Glutamatergic neuron (in vitro differentiated cells): ENCODE data around the gene NRG3. TPM values are rescaled to one million over a fixed set of nuclear protein-coding genes. Genes with fewer than 3 reads are reported as not detected.

ENCODE experiments used
- DNase-seq: peaks from one replicate; pipeline ENCODE4 v3.0.0; 2022
- H3K27ac Mint-ChIP-seq: one replicate; pipeline ENCODE4 v1.8.0; 2020; ENCODE audit warnings: mild to moderate bottlenecking, mixed read lengths, inconsistent platforms; ENCODE audit not compliant: unreplicated experiment
- H3K27me3 Mint-ChIP-seq: one replicate; pipeline ENCODE4 v1.8.0; 2020; ENCODE audit warnings: mild to moderate bottlenecking, moderate library complexity, mixed read lengths, inconsistent platforms; ENCODE audit not compliant: unreplicated experiment
- H3K36me3 Mint-ChIP-seq: one replicate; pipeline ENCODE4 v1.8.0; 2020; ENCODE audit warnings: mild to moderate bottlenecking, mixed read lengths, inconsistent platforms; ENCODE audit not compliant: unreplicated experiment
- H3K4me1 Mint-ChIP-seq: one replicate; pipeline ENCODE4 v1.8.0; 2020; ENCODE audit warnings: mild to moderate bottlenecking, low read depth, mixed read lengths, inconsistent platforms; ENCODE audit not compliant: unreplicated experiment
- H3K4me3 Mint-ChIP-seq: one replicate; pipeline ENCODE4 v1.8.0; 2020; ENCODE audit warnings: mild to moderate bottlenecking, mixed read lengths, inconsistent platforms; ENCODE audit not compliant: unreplicated experiment
- H3K9me3 Mint-ChIP-seq: one replicate; pipeline ENCODE4 v1.8.0; 2020; ENCODE audit warnings: mild to moderate bottlenecking, moderate library complexity, mixed read lengths, inconsistent platforms; ENCODE audit not compliant: unreplicated experiment
- total RNA-seq: library from RNA; stranded (reverse); fragmentation: NEBNext Ultra II Directional; extraction: Animal tissue kit (Norgen Biotek cat#: 25700); gene quantifications from one replicate; pipeline ENCODE4 v1.2.1, GENCODE V29; 2021; ENCODE audit not compliant: unreplicated experiment
- TF ChIP-seq, protein P1 (sequence below): fragments of 200-600 bp; sonication (generic); IDR thresholded peaks from one replicate; pipeline ENCODE4 v1.5.0; 2021; ENCODE audit not compliant: partially characterized antibody, unreplicated experiment

The NRG3 gene
- total RNA-seq, 1 donor from 2014 or later: 3.2 TPM

DNA sequence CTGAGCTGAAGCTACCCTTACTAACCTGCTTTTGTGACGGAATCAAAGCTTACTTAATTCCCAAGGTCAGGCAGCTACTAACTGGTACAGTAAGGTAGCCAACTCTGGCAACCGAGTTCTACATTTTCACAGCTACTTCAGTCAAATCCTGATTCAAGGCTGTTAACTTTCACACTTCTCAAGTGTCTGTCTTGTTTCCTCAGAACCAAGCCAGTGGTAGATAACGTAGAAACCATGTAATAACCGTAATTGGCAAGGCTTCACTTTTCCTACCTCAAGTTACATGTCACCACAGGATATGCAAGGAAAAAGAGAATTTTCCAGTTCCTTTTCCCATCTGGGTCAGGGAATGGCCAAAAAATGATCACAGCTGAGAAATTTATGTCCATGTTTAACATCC lies 746.7 kb downstream of the NRG3 start:
- Mint-ChIP-seq H3K4me3 (no peak overlapping the region), H3K4me1 (peaks cover 25% of the 10 kb centered on the region), H3K27ac (no peak overlapping the region), H3K36me3 (no peaks in the 10 kb centered on the region), H3K9me3 (peaks cover 6% of the 10 kb centered on the region), H3K27me3 (no peaks in the 10 kb centered on the region)
- no peak for DNase-seq
- TF ChIP-seq, protein P1, sequence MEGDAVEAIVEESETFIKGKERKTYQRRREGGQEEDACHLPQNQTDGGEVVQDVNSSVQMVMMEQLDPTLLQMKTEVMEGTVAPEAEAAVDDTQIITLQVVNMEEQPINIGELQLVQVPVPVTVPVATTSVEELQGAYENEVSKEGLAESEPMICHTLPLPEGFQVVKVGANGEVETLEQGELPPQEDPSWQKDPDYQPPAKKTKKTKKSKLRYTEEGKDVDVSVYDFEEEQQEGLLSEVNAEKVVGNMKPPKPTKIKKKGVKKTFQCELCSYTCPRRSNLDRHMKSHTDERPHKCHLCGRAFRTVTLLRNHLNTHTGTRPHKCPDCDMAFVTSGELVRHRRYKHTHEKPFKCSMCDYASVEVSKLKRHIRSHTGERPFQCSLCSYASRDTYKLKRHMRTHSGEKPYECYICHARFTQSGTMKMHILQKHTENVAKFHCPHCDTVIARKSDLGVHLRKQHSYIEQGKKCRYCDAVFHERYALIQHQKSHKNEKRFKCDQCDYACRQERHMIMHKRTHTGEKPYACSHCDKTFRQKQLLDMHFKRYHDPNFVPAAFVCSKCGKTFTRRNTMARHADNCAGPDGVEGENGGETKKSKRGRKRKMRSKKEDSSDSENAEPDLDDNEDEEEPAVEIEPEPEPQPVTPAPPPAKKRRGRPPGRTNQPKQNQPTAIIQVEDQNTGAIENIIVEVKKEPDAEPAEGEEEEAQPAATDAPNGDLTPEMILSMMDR: no peak

DNA sequence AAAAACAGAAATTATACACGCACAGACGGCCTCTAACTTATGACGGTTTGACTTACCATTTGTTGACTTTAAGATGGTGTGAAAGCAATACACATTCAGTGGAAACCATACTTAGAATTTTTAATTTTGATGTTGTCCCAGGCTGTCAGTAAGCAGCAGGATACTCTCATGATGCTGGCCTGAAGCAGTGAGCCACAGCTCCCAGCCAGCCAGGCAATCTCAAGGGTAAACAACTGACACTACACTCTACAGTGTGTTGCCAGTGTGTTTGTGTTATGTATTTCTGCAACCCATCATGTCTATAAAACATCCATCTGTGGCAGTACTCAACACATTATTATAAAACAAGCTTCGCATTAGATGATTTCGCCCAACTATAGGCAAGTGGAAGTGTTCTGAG lies 747.5 kb downstream of the NRG3 start:
- no peak overlapping the region for H3K4me3 Mint-ChIP-seq
- DNase-seq: no peak
- H3K36me3 Mint-ChIP-seq: no peaks in the 10 kb centered on the region
- TF ChIP-seq, protein P1: no peak
- H3K27me3 Mint-ChIP-seq: no peaks in the 10 kb centered on the region
- H3K9me3 Mint-ChIP-seq: peaks cover 4% of the 10 kb centered on the region
- H3K4me1 Mint-ChIP-seq: peaks cover 23% of the 10 kb centered on the region
- no peak overlapping the region for H3K27ac Mint-ChIP-seq

DNA sequence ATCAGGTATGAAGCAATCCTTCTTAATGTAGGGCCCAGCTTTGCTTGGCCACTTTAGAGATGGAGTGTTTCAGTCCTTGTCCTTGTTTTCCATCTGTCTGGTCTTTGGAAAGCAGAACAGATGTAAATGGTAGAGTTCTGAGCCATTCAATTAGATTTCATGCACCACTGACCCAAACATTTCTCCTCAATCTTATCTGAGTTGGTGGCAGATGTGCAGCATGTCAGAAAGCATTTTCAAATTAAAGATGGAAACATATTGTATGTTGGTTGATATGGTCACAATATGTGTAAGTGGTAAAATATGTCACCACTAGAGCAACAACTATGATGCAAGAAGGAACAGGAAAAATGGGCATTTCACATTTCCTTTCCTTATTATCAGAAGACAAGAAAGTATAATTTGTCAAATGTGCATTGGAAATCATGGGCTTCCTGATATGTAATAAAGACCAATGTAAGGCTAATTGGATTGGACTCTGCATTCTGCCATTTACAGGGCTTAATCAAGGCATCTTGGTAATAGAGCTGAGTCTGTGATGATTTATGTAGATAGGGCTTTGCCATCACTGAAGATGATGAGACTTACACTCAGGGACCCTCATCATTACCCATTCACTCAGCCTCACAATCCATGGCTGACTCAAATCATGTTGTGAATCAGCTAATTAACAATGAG lies 750.7 kb downstream of the NRG3 start:
- H3K36me3 Mint-ChIP-seq: no peaks in the 10 kb centered on the region
- TF ChIP-seq, protein P1: no peak

DNA sequence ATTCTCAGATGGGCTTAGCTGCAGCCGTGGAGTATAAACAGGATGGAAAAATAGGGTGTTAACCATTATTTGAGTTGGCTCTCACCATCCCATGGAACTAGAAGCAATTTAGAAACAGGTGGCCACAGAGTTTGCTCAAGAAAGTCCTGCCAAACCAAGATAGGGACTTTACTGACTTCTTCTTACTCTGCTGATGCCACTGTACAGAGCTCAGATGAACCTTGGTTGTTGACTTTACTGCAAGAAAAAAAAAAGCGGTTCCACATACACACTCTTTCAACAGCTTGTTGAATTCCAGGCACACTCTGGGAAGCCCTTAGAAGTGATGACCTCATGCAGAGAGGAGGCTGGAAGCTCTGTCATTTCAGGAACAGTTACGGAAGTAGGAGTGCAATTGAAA lies 753.4 kb downstream of the NRG3 start:
- peaks cover 4% of the 10 kb centered on the region for H3K9me3 Mint-ChIP-seq
- no peak overlapping the region for H3K27ac Mint-ChIP-seq
- H3K4me1 Mint-ChIP-seq: peaks cover 24% of the 10 kb centered on the region
- TF ChIP-seq, protein P1: no peak
- no peaks in the 10 kb centered on the region for H3K36me3 Mint-ChIP-seq
- no peaks in the 10 kb centered on the region for H3K27me3 Mint-ChIP-seq
- no peak overlapping the region for H3K4me3 Mint-ChIP-seq
- no peak for DNase-seq

More for the DNA sequence above, 750.7 kb downstream of the NRG3 start:
- peaks cover 27% of the 10 kb centered on the region for H3K4me1 Mint-ChIP-seq
- no peaks in the 10 kb centered on the region for H3K27me3 Mint-ChIP-seq
- peaks cover 4% of the 10 kb centered on the region for H3K9me3 Mint-ChIP-seq
- H3K4me3 Mint-ChIP-seq: no peak overlapping the region
- no peak for DNase-seq
- peak overlapping the region; percentile 71 for H3K27ac Mint-ChIP-seq

DNA sequence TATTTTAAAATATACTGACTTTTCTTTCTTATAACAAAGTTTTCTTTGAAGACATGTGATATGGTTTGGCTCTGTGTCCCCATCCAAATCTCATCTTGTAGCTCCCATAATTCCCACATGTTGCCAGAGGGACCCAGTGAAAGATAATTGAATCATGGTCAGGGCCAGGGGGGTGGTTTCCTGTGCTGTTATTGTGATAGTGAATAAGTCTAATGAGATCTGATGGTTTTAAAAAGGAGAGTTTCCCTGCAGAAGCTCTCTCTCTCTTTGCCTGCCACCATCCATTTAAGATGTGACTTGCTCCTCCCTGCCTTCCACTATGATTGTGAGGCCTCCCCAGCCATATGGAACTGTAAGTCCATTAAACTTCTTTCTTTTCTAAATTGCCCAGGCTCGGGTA lies 768.1 kb downstream of the NRG3 start:
- Mint-ChIP-seq H3K27me3 (no peaks in the 10 kb centered on the region), H3K27ac (no peak overlapping the region), H3K9me3 (peaks cover 1% of the 10 kb centered on the region), H3K4me1 (no peaks in the 10 kb centered on the region), H3K36me3 (no peaks in the 10 kb centered on the region), H3K4me3 (no peak overlapping the region)
- TF ChIP-seq, protein P1: no peak
- no peak for DNase-seq
